Esophagus muscularis mucosa (tissue), 4 donors: Measurements from ENCODE around the gene SPPL3. TPM values are rescaled to one million over a fixed set of nuclear protein-coding genes. Genes with fewer than 3 reads are reported as not detected.

Experiments
- DNase-seq: peaks from one replicate; pipeline ENCODE4 v3.0.0-alpha.2; 2017; ENCODE audit errors: extremely low spot score
- H3K27ac ChIP-seq, 4 donors: fragments of 200-600 bp; sonication (generic); replicated peaks in 1 of 4; 1 replicate in 3 of 4; 2 replicates in 1 of 4; pipeline ENCODE4 v1.5.1; 2016 to 2019; ENCODE audit warnings: mild to moderate bottlenecking in 1 of 4
- H3K27me3 ChIP-seq, 4 donors: fragments of 200-600 bp; sonication (generic); one replicate each; pipeline versions ENCODE4 v1.5.1 to v1.6.0; 2016 to 2019
- H3K36me3 ChIP-seq, 4 donors: fragments of 200-600 bp; sonication (generic); one replicate each; pipeline ENCODE4 v1.5.1; 2016 to 2019
- H3K4me1 ChIP-seq, 4 donors: fragments of 200-600 bp; sonication (generic); one replicate each; pipeline ENCODE4 v1.5.1; 2016 to 2019
- H3K4me3 ChIP-seq, 4 donors: fragments of 200-600 bp; sonication (generic); 1 replicate in 2 of 4; 2 replicates in 2 of 4; pipeline ENCODE4 v1.5.1; 2016 to 2019; ENCODE audit warnings: mild to moderate bottlenecking in 4 of 4, moderate library complexity in 1 of 4
- H3K9me3 ChIP-seq, 4 donors: fragments of 200-600 bp; sonication (generic); 1 replicate in 3 of 4; 2 replicates in 1 of 4; pipeline ENCODE4 v1.5.1; 2016 to 2019
- EP300 ChIP-seq: sonication (generic); formaldehyde crosslinking; IDR thresholded peaks from one replicate; pipeline ENCODE4 v1.6.1; 2017; ENCODE audit warnings: antibody characterized with exemption
- POLR2A ChIP-seq: fragments of 450-650 bp; IDR thresholded peaks from one replicate; pipeline ENCODE4 v1.6.1; 2017; ENCODE audit warnings: antibody characterized with exemption, moderate library complexity, mild to moderate bottlenecking, low read depth
- POLR2AphosphoS5 ChIP-seq, 2 donors: sonication (generic); formaldehyde crosslinking; IDR thresholded peaks; one replicate each; pipeline ENCODE4 v1.6.1; 2017; ENCODE audit warnings: antibody characterized with exemption in 2 of 2
- WGBS: methylation state at CpG from one replicate; pipeline ENCODE4 v1.1.5; 2018; 5-methylcytosine and 5-hydroxymethylcytosine counted together
- intact Hi-C: fragments of 100-400 bp; cut with DNase I; formaldehyde crosslinking; loops from one replicate; pipeline ENCODE4 v1.15.1; 2023
- total RNA-seq, 4 donors: library from RNA; depleted of rRNA; stranded (reverse); fragments of >200 nt; gene quantifications; one replicate each; pipeline versions ENCODE4 v1.1.0 to v1.2.1, GENCODE V29; 2016
- TF ChIP-seq, protein P1 (sequence below), 3 experiments: fragments of 200-600 bp in 2 of 3; fragments of 450-650 bp in 1 of 3; sonication (generic) in 2 of 3; IDR thresholded peaks; one replicate each; pipeline ENCODE4 v1.5.1; 2017 to 2019; ENCODE audit warnings: antibody characterized with exemption in 3 of 3, mild to moderate bottlenecking in 2 of 3, moderate library complexity in 1 of 3

SPPL3 gene
- total RNA-seq, 4 donors from 2014 or later, result 18.4 to 32.1 (median 21.8) TPM

DNA sequence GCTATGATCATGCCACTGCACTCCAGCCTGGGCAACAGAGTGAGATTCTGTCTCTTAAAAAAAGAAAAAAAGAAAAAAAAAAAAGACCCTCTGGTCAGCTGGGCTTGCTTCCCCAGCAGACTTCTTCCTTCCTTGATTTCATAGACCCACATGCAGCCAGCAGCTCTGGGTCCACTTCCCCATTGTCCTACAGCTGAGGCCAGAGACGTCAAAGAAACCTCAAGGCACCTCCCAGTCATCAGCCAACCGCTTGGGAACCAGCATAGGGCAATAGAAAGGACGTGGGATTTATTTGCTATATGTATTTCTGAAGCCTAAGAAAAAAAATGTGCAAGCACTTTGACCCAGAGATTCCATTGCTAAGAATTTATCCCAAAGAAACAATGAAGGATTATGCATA is 35.4 kb upstream of the SPPL3 start:
- no peaks in the 10 kb centered on the region for H3K36me3 ChIP-seq
- intact Hi-C loops, result no loop called here
- WGBS, result 32% methylated on average over 3 of the region's 3 CpGs
- H3K27me3 ChIP-seq, result peaks cover 0 to 22% (median 0%) of the 10 kb centered on the region in 4 donors
- H3K4me3 ChIP-seq, result no peak overlapping the region
- DNase-seq, result no peak
- H3K9me3 ChIP-seq, result no peaks in the 10 kb centered on the region
- TF ChIP-seq EP300, result no peak
- TF ChIP-seq, protein P1, sequence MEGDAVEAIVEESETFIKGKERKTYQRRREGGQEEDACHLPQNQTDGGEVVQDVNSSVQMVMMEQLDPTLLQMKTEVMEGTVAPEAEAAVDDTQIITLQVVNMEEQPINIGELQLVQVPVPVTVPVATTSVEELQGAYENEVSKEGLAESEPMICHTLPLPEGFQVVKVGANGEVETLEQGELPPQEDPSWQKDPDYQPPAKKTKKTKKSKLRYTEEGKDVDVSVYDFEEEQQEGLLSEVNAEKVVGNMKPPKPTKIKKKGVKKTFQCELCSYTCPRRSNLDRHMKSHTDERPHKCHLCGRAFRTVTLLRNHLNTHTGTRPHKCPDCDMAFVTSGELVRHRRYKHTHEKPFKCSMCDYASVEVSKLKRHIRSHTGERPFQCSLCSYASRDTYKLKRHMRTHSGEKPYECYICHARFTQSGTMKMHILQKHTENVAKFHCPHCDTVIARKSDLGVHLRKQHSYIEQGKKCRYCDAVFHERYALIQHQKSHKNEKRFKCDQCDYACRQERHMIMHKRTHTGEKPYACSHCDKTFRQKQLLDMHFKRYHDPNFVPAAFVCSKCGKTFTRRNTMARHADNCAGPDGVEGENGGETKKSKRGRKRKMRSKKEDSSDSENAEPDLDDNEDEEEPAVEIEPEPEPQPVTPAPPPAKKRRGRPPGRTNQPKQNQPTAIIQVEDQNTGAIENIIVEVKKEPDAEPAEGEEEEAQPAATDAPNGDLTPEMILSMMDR (IDR thresholded peaks at IDR 0.05), result no peak
- TF ChIP-seq POLR2A, result no peak
- no peak for TF ChIP-seq POLR2AphosphoS5 (IDR thresholded peaks at IDR 0.05)
- H3K4me1 ChIP-seq, result no peaks in the 10 kb centered on the region
- H3K27ac ChIP-seq, result no peak overlapping the region

- TF ChIP-seq EP300 (no peak), POLR2AphosphoS5 (IDR thresholded peaks at IDR 0.05) (no peak), POLR2A (no peak)
- TF ChIP-seq, protein P1 (IDR thresholded peaks at IDR 0.05), result no peak
- Histone ChIP-seq H3K27ac (no peak overlapping the region), H3K27me3 (peaks cover 0 to 22% (median 0%) of the 10 kb centered on the region in 4 donors), H3K4me3 (no peak overlapping the region), H3K36me3 (no peaks in the 10 kb centered on the region), H3K9me3 (no peaks in the 10 kb centered on the region), H3K4me1 (no peaks in the 10 kb centered on the region)
- intact Hi-C loops, result no loop called here
- 75% methylated on average over 3 of the region's 3 CpGs for WGBS
- no peak for DNase-seq
These were observed 34.3 kb upstream of the SPPL3 start for GRCh38 chr12:120938496-120938895.

DNA sequence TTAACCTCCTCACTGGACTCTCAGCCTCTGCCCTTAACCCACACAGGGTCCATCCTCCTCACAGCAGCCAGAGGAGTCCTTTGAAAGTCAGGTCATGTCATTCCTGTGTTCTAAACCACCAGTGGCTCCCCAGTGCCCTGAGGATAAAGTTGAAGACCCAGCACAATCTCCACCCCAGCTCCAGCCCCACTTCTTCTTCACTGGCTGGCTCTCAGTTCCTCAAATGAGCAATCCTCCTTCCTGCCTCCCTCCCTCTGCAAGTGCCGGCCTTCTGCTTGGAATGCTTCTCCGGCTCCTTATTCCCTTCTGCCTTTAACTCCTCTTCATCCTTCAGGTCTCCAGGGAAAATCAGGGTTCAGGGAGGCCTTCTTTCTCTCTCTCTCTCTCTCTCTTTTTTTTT is 32.0 kb upstream of the SPPL3 start:
- TF ChIP-seq EP300 (no peak), POLR2AphosphoS5 (IDR thresholded peaks at IDR 0.05) (no peak), POLR2A (no peak)
- Histone ChIP-seq H3K27me3 (peaks cover 0 to 22% (median 0%) of the 10 kb centered on the region in 4 donors), H3K27ac (no peak overlapping the region), H3K9me3 (no peaks in the 10 kb centered on the region), H3K4me3 (no peak overlapping the region), H3K4me1 (no peaks in the 10 kb centered on the region), H3K36me3 (no peaks in the 10 kb centered on the region)
- intact Hi-C loops, result no loop called here
- DNase-seq, result no peak
- WGBS, result 46% methylated on average over 2 of the region's 2 CpGs

- Histone ChIP-seq H3K4me1 (no peaks in the 10 kb centered on the region), H3K27ac (no peak overlapping the region), H3K4me3 (no peak overlapping the region), H3K27me3 (peaks cover 0 to 22% (median 0%) of the 10 kb centered on the region in 4 donors), H3K9me3 (no peaks in the 10 kb centered on the region), H3K36me3 (no peaks in the 10 kb centered on the region)
- WGBS, result 83% methylated on average over 6 of the region's 6 CpGs
- intact Hi-C loops, result no loop called here
- TF ChIP-seq POLR2AphosphoS5 (IDR thresholded peaks at IDR 0.05), result no peak
- no peak for TF ChIP-seq POLR2A
- TF ChIP-seq, protein P1 (IDR thresholded peaks at IDR 0.05), result no peak
- no peak for TF ChIP-seq EP300
- no peak for DNase-seq
These were observed 29.6 kb upstream of the SPPL3 start for GRCh38 chr12:120933786-120934185.

GRCh38 chr12:120932956-120933526 is 28.9 kb upstream of the SPPL3 start:
- intact Hi-C loops, result no loop called here
- 76% methylated on average over 9 of the region's 9 CpGs for WGBS

GRCh38 chr12:120932058-120932457 is 27.9 kb upstream of the SPPL3 start:
- Histone ChIP-seq H3K27ac (no peak overlapping the region), H3K36me3 (no peaks in the 10 kb centered on the region), H3K4me3 (no peak overlapping the region), H3K4me1 (no peaks in the 10 kb centered on the region), H3K27me3 (peaks cover 0 to 6% (median 0%) of the 10 kb centered on the region in 4 donors), H3K9me3 (no peaks in the 10 kb centered on the region)
- no peak for TF ChIP-seq POLR2A
- no peak for TF ChIP-seq POLR2AphosphoS5 (IDR thresholded peaks at IDR 0.05)
- TF ChIP-seq, protein P1 (IDR thresholded peaks at IDR 0.05), result no peak
- TF ChIP-seq EP300, result no peak
- intact Hi-C loops, result no loop called here
- no peak for DNase-seq
- 85% methylated on average over 7 of the region's 7 CpGs for WGBS

More at GRCh38 chr12:120932956-120933526, 28.9 kb upstream of the SPPL3 start:
- DNase-seq, result no peak
- Histone ChIP-seq H3K27me3 (peaks cover 0 to 14% (median 0%) of the 10 kb centered on the region in 4 donors), H3K27ac (no peak overlapping the region), H3K36me3 (no peaks in the 10 kb centered on the region), H3K9me3 (no peaks in the 10 kb centered on the region), H3K4me1 (no peaks in the 10 kb centered on the region), H3K4me3 (no peak overlapping the region)
- TF ChIP-seq POLR2A (no peak), POLR2AphosphoS5 (IDR thresholded peaks at IDR 0.05) (no peak)
